ENCODE data around the gene SFT2D3. TPM values are rescaled to one million over a fixed set of nuclear protein-coding genes. Genes with fewer than 3 reads are reported as not detected.

Gene SFT2D3
- total and polyA plus RNA-seq, 2 of the 13 experiments (the other 11 are each of a cell fraction or from before 2014, with no cell fraction given), result 8.3 to 9.4 TPM

GRCh38 chr2:127701651-127702394, 526 bp downstream of the SFT2D3 start (continued):
- TF ChIP-seq ZNF407 (CRISPR knock-in tag; IDR thresholded peaks at IDR 0.05; ENCODE audit: not compliant biosample characterization), result peak; percentile 91
- TF ChIP-seq ZFAT (CRISPR knock-in tag; conservative IDR thresholded peaks at IDR 0.05), result peak; percentile 53; the same call in 1 of the 2 replicates
- peak; percentile 76 for TF ChIP-seq ARNT2 (CRISPR knock-in tag; IDR thresholded peaks at IDR 0.05; ENCODE audit: low read depth)
- peak; percentile 76 for TF ChIP-seq HDAC1 (CRISPR knock-in tag; IDR thresholded peaks at IDR 0.05)
- TF ChIP-seq THAP9 (CRISPR knock-in tag; IDR thresholded peaks at IDR 0.05; ENCODE audit: borderline replicate concordance), result no peak
- no peak for TF ChIP-seq ZNF414 (CRISPR knock-in tag; IDR thresholded peaks at IDR 0.05)
- peak; percentile 52; the same call in 1 of the 3 replicates for TF ChIP-seq MXI1 (IDR thresholded peaks at IDR 0.05; ENCODE audit: borderline replicate concordance, low read depth, low read length)
- peak; percentile 74 for TF ChIP-seq ZNF292 (CRISPR knock-in tag; IDR thresholded peaks at IDR 0.05; ENCODE audit: borderline replicate concordance, low read depth)
- peak; percentile 41 for TF ChIP-seq NR2C2 (CRISPR knock-in tag; IDR thresholded peaks at IDR 0.05; ENCODE audit: borderline replicate concordance)
- TF ChIP-seq SMC3 (IDR thresholded peaks at IDR 0.05; ENCODE audit: low read length), result peak; percentile 14; the same call in 1 of the 2 replicates
- peak; percentile 86 for TF ChIP-seq ZSCAN25 (CRISPR knock-in tag; IDR thresholded peaks at IDR 0.05)
- TF ChIP-seq PRPF4 (IDR thresholded peaks at IDR 0.05; ENCODE audit: low read depth, low read length, poor library complexity, severe bottlenecking), result no peak
- TF ChIP-seq HINFP (CRISPR knock-in tag; IDR thresholded peaks at IDR 0.05; ENCODE audit: low read depth), result no peak; the same call in 1 of the 2 replicates
- no peak for TF ChIP-seq FOSL1 (CRISPR knock-in tag; IDR thresholded peaks at IDR 0.05; ENCODE audit: borderline replicate concordance)
- TF ChIP-seq ZNF382 (CRISPR knock-in tag; IDR thresholded peaks at IDR 0.05; ENCODE audit: borderline replicate concordance), result no peak

All from HepG2 (cell line).